HG02852 (cell line): Measurements from ENCODE around the gene CDH26.
"Not testable (repeated sequence)": the region's sequence is repeated elsewhere in the genome, so short reads cannot be mapped to it uniquely, and the experiment has no call there.

Source experiments
- ATAC-seq: cut with Tn5 transposase; IDR thresholded peaks from one replicate; pipeline ENCODE4 v1.9.1; 2021; ENCODE audit warnings: mild to moderate bottlenecking, moderate library complexity; ENCODE audit not compliant: unreplicated experiment

CDH26 gene

DNA sequence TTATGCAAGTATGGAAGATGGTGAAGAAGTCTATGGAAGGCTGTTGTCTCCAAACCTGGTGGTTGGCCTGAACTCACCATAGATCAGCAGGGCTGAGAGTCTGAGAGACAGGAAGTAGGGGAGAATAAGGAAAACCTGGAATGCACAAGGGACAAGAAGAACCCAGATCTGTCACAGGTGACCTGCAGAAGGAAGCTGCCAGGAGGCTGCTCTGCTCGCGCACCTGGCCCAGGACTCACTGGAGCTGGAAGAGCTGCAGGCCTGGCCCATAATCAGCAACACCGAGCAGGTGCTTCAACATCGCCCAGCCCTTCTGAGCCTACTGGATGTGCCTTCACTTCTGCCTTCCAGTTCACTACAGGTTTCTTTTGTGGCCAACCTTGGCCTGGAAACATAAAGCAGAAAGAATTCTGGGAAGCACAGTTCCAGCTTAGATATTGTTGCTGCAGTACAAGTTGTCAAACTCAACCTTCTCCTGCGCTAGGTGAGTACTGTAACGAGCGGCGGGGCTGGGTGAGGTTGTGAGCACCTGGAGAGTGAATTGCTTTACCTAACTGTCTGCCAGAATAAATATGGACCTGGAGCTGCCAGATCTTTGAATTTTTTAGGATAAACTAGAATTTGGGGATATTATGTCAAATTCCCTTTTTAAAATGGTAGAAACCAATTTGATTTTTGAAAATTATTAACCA, 82.4 kb downstream of the CDH26 start:
- ATAC-seq, result no peak

GRCh38 chr20:60041436-60042165, 83.4 kb downstream of the CDH26 start:
- not testable (repeated sequence) for ATAC-seq

GRCh38 chr20:60043435-60043834, 85.2 kb downstream of the CDH26 start:
- ATAC-seq, result no peak

- no peak for ATAC-seq
These were observed 87.8 kb downstream of the CDH26 start for GRCh38 chr20:60046011-60046413.

- no peak for ATAC-seq
These were observed 88.2 kb downstream of the CDH26 start for GRCh38 chr20:60046436-60046835.

GRCh38 chr20:60046860-60047259, 88.6 kb downstream of the CDH26 start:
- no peak for ATAC-seq

DNA sequence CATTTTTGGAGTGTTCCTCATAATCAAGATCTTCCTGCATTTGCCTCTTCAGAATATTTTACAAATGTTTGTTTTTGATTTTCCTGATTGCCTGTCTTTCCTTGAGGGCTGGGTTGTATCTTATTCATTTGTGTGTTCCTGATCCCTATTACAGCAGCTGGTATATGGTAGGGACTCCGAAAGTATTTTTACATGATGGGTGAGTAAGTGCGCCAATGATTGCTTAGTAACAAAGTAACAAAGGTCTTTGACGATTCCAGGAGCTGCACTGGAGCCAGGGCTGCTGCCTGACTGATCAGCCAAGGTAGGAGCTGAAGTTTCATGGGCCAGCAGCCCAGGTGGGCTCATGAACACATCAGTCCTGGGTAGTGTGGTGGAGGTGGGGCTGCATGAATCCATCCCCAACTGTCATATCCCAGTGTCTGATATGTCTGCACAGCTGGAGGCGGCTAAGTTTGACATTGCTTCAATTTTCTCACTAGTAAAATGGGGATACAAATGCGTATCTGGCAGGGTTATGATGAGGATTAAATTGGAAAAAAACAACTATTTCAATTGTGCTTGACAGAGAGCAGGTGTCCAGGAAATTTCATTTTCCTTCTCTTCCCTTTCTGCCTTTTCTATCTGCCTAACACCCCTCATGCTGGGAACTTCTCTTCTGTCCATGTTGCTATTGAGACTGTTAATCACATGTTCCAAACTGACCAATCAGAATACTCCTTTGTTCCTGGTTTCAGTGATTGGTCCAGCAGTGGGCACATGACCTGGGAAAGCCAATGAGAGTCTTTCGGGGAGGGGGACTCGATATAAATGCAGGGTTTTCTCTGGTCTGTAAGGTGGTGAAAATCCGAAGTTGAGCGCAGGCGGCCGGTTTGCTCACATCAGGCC, 90.7 kb downstream of the CDH26 start:
- ATAC-seq, result no peak

- no peak for ATAC-seq
These were observed 91.4 kb downstream of the CDH26 start for GRCh38 chr20:60049601-60050000.

GRCh38 chr20:60050193-60050947, 92.1 kb downstream of the CDH26 start:
- ATAC-seq, result no peak

DNA sequence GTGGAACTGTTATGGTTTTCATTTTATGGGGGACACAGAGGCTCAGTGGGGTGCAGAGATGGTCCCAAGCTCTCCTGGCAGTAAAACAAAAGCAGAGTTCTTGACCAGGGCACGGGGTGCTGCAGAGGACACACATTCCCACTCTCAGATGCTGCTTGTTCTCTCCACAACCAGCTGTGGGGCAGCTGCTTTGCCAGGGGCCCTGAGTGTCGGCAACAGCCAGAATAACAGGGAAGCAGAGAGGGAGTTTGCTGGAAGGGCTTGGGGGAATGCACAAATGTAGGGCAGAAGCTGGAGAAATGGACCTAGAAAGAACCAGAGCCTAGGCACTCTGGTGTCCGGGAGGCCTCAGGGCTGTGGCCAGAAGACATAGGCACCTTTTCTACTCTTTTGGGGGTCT, 93.7 kb downstream of the CDH26 start:
- ATAC-seq, result no peak

GRCh38 chr20:60052322-60052721, 94.1 kb downstream of the CDH26 start:
- ATAC-seq, result no peak

GRCh38 chr20:60053125-60053817, 95.0 kb downstream of the CDH26 start:
- ATAC-seq, result no peak

DNA sequence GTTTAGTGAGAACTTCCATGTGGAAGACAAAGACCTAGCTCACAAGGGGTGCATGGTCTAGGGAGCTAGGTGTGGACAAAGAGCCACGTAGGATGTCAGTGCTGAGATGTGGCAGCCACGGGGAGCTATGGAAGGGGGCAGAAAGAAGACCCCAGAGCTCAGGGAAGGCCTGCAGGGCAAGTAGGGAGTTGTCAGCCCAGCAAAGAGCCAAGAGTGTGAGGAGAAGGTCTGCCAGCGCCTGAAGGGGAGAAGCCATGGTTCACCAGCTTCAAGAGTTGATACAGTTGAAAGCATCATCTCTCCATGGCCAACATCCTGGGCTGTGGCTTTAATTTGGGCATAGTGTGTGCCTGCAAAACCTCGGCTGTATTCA, 95.6 kb downstream of the CDH26 start:
- no peak for ATAC-seq

DNA sequence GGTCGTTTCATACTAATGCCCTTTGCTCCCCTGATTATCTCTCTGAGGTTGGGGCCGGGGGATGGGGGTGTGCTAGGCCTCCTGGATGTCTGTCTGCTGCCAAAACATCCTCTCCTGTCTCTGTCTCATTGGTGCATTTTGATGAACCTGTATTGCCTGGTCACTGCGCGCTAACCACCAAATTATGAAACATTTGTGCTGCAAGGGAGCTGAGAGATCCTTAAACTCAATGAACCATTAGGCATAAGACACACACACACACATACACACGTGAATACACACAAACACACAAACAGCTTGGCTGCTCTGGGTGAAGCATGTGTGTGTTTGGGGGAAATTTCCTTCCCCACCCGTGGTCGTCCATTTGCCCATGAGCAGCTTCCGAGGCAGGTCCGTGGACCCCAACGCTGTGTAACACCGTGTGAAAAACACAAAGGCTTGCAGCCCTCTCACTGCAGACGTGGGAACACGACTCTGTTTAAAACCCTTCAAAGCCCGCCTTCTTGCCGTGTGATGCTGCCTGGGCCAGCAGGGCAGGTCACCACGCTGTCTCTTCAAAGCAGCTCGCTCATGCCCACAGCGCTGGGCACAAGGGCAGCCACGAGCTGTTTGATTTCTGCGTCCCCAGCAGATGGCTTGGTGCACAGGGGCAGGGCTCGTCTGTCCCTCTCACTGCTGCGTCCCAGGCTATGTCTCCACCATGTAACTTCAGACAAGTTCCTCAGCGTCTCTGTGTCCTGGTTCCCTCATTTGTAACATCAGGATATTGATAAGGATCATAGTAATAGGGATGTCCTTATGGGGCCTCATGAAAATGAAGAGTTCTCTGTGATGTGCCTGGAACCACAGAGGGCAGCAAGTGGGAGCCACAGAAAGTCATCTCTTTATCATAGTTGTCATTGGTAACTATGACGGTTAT, 96.8 kb downstream of the CDH26 start:
- no peak for ATAC-seq

- ATAC-seq, result no peak
These were observed 97.5 kb downstream of the CDH26 start for GRCh38 chr20:60055740-60056139.

DNA sequence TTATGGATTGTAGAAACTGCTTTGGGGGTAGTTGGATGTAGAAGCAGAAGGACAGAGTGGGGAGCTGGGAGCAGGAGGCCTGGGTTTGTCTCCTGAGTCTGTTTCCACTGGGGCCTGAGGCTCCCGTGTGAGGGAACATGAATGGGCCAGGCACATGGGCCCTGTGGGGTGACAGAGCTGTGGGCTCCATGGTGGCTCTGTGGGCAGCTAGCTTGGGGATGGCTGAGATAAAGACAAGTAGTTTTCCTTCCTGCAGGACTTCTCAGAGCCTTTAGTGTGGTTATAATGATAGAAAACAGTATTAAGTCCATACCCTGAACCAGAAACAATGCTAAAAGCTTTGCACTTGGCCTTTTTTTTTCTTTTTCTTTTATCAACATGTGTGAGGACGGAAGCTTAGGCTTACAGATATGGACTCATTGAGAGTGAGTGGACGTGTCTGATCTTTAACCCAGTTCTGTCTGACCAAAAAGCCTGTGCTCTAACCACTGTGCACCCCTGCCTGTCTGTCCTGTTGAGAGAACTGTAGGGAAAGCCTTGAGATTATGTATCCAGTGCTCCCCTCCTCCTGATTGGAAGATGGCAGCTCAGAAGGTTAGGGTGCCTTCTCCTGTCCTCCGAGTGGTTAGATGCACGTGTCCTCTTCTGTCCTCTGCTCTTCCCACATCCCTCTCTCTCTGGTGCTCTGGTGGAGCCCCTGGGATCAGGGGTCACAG, 98.3 kb downstream of the CDH26 start:
- no peak for ATAC-seq

DNA sequence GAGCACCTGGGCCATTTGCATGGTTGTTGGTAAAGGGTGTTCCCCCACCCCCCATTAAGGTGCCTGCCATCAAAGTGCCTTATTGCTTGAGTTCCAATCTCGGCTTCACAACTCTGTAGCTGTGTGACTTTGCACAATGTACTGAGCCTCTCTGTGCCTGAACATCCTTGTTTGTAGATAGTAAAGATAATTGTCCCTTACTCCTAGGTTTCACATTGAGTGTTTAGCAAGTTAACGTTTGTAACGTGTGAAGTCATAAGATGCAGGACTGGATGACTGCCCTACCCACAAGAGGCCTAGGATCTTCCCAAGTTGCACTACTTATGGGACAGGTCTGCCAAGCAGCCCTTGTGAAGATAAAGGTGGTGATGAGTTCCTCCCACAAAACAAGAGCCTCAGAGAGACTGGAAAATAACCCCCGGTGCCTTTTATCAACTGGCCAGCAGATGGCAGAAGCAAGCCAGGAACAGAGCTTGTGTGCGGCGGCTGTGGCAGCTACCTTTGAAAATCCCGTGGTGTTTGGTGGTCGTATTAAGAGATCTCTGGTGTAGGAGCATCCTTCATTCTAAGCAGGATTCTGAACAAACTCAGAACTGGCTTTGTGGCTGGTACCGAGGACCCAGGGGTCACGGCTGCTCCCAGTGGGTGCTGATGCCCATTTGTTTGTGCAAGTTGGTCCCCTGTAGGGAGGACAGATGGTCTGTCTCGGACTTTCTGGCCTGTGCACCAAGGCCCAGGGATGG, 99.1 kb downstream of the CDH26 start:
- ATAC-seq, result no peak
